ENCODE results near the gene GPR4.
A peak's percentile ranks its signal among the peaks of the same experiment; 100 is the strongest.
"Not testable (repeated sequence)": the region's sequence is repeated elsewhere in the genome, so short reads cannot be mapped to it uniquely, and the experiment has no call there.

The GPR4 gene

DNA sequence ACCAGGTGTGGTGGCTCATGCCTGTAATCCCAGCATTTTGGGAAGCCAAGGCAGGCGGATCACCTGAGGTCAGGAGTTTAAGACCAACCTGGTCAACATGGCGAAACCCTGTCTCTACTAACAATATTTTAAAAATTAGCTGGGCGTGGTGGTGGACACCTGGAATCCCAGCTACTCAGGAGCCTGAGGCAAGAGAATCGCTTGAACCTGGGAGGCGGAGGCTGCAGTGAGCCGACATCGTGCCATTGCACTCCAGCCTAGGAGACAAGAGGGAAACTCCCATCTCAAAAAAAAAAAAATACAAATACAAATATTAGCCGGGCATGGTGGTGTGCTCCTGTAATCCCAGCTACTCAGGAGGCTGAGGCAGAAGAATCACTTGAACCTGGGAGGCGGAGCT, 13.0 kb upstream of the GPR4 start:
- not testable (repeated sequence) for H3K27ac ChIP-seq (ENCODE audit: low read depth, low read length)

GRCh38 chr19:45613926-45614725, 12.1 kb upstream of the GPR4 start:
- Histone ChIP-seq H3K4me3 (ENCODE audit: low read length) (no peak overlapping the region), H3K4me1 (ENCODE audit: control insufficient read depth, insufficient read depth, low read length) (no peaks in the 10 kb centered on the region), H3K9ac (ENCODE audit: low read length) (no peak overlapping the region), H3K27ac (ENCODE audit: low read depth, low read length) (no peak overlapping the region), H3K27me3 (ENCODE audit: control insufficient read depth, insufficient read depth, low read length) (no peaks in the 10 kb centered on the region), H3K36me3 (ENCODE audit: control insufficient read depth, insufficient read depth, low read length) (peaks cover 14% of the 10 kb centered on the region)

More for the DNA sequence above, 13.0 kb upstream of the GPR4 start:
- not testable (repeated sequence) for H3K4me3 ChIP-seq (ENCODE audit: low read length); H3K9ac ChIP-seq (ENCODE audit: low read length); H3K27me3 ChIP-seq (ENCODE audit: control insufficient read depth, insufficient read depth, low read length); H3K4me1 ChIP-seq (ENCODE audit: control insufficient read depth, insufficient read depth, low read length)
- H3K36me3 ChIP-seq (ENCODE audit: control insufficient read depth, insufficient read depth, low read length) = peaks cover 19% of the 10 kb centered on the region

DNA sequence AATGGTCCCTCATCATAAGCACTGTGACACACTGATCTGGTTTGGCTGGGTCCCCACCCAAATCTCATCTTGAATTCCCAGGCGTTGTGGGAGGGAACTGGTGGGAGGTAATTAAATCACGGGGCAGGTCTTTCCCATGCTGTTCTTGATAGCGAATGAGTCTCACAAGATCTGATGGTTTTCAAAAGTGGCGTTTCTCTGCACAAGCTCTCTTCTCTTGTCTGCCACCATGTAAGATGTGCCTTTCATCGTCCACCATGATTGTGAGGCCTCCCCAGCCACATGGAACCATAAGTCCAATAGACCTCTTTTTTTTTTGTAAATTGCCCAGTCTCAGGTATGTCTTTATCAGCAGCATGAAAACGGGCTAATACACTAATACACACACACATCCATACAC, 6.9 kb upstream of the GPR4 start:
- Histone ChIP-seq H3K4me1 (ENCODE audit: control insufficient read depth, insufficient read depth, low read length) (no peaks in the 10 kb centered on the region), H3K27ac (ENCODE audit: low read depth, low read length) (no peak overlapping the region), H3K4me3 (ENCODE audit: low read length) (no peak overlapping the region), H3K36me3 (ENCODE audit: control insufficient read depth, insufficient read depth, low read length) (peaks cover 4% of the 10 kb centered on the region), H3K27me3 (ENCODE audit: control insufficient read depth, insufficient read depth, low read length) (peaks cover 3% of the 10 kb centered on the region), H3K9ac (ENCODE audit: low read length) (no peak overlapping the region)

DNA sequence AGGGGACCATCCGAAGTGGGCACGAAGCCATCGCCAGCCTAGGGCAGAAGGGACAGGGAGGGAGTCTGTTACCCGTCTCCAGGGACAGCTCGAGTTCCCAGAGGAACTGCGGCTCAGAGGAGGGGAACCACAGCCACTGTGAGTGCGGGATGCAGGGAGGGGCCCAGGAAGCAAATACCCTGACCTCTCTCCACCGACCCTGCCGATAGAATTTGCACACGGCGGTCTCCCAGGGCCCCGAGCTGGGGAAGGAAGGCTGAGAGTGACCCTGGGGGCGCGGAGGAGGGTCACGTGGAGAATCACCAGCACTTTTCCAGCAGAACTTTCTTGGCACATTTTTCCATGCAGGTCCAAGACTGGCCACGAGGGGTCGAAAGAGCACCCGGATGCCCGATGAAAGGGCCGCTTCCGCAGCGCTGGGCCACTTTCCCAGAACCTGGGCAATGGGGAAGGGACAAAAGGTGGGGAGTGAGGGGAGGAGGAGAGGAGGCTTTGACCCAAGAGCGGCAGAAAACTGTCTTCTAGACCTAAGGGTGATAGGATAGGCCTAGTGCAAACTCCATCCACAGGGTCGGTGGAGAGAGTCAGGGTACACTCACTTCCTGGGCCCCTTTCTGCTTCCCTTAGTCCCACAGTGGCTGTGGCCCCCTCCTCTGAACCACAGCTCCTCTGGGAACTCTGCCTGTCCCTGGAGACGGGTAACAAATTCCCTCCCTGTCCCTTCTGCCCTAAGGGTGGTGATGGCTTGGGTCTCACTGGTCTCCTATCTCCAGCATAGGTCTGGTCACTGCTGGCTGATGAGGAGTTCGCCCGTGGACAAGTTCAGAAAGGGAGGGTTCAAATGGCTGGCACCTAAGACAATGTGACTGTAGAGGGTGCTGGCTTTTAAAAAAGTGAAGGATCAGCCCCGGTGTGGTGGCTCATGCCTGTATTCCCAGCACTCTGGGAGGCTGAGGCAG, 5.3 kb upstream of the GPR4 start:
- no peaks in the 10 kb centered on the region for H3K36me3 ChIP-seq (ENCODE audit: control insufficient read depth, insufficient read depth, low read length)
- H3K9ac ChIP-seq (ENCODE audit: low read length) = no peak overlapping the region
- peaks cover 3% of the 10 kb centered on the region for H3K27me3 ChIP-seq (ENCODE audit: control insufficient read depth, insufficient read depth, low read length)
- no peak overlapping the region for H3K27ac ChIP-seq (ENCODE audit: low read depth, low read length)
- no peaks in the 10 kb centered on the region for H3K4me1 ChIP-seq (ENCODE audit: control insufficient read depth, insufficient read depth, low read length)
- peak overlapping the region; percentile 54 for H3K4me3 ChIP-seq (ENCODE audit: low read length)

DNA sequence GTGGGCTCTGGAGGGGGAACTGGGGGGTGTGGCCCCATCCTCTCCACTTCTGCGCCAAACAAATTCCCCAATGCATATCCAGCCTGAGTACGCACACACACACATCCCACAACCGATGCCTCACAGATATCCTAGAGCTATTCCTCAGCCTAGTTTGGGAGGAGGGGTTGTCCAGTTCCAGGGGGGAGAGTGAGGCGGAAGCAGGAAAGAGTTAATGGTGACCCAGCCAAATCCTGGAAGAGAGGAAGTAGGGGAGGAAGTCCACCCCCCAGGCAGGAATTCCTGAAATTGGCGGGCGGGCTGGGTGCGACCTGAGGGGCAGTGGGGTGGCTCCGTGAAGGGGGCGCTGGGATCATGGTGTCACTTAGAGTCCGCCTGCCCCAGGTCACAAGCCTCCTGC, 897 bp downstream of the GPR4 start:
- no peak overlapping the region for H3K4me3 ChIP-seq (ENCODE audit: low read length)
- H3K36me3 ChIP-seq (ENCODE audit: control insufficient read depth, insufficient read depth, low read length) = no peaks in the 10 kb centered on the region
- H3K27me3 ChIP-seq (ENCODE audit: control insufficient read depth, insufficient read depth, low read length) = peaks cover 29% of the 10 kb centered on the region
- no peaks in the 10 kb centered on the region for H3K4me1 ChIP-seq (ENCODE audit: control insufficient read depth, insufficient read depth, low read length)
- H3K27ac ChIP-seq (ENCODE audit: low read depth, low read length) = no peak overlapping the region
- H3K9ac ChIP-seq (ENCODE audit: low read length) = no peak overlapping the region

- H3K9ac ChIP-seq (ENCODE audit: low read length) = no peak overlapping the region
- no peaks in the 10 kb centered on the region for H3K36me3 ChIP-seq (ENCODE audit: control insufficient read depth, insufficient read depth, low read length)
- H3K27me3 ChIP-seq (ENCODE audit: control insufficient read depth, insufficient read depth, low read length) = peaks cover 29% of the 10 kb centered on the region
- no peak overlapping the region for H3K4me3 ChIP-seq (ENCODE audit: low read length)
- H3K4me1 ChIP-seq (ENCODE audit: control insufficient read depth, insufficient read depth, low read length) = no peaks in the 10 kb centered on the region
- no peak overlapping the region for H3K27ac ChIP-seq (ENCODE audit: low read depth, low read length)
Observed at GRCh38 chr19:45600340-45600885, 1.6 kb downstream of the GPR4 start.

- H3K9ac ChIP-seq (ENCODE audit: low read length) = no peak overlapping the region
- peaks cover 29% of the 10 kb centered on the region for H3K27me3 ChIP-seq (ENCODE audit: control insufficient read depth, insufficient read depth, low read length)
- H3K27ac ChIP-seq (ENCODE audit: low read depth, low read length) = no peak overlapping the region
- H3K4me3 ChIP-seq (ENCODE audit: low read length) = no peak overlapping the region
- no peaks in the 10 kb centered on the region for H3K4me1 ChIP-seq (ENCODE audit: control insufficient read depth, insufficient read depth, low read length)
- H3K36me3 ChIP-seq (ENCODE audit: control insufficient read depth, insufficient read depth, low read length) = no peaks in the 10 kb centered on the region
Observed at GRCh38 chr19:45599286-45599685, 2.7 kb downstream of the GPR4 start.

GRCh38 chr19:45598267-45599001, 3.6 kb downstream of the GPR4 start:
- H3K27me3 ChIP-seq (ENCODE audit: control insufficient read depth, insufficient read depth, low read length) = peaks cover 29% of the 10 kb centered on the region
- no peak overlapping the region for H3K4me3 ChIP-seq (ENCODE audit: low read length)
- H3K9ac ChIP-seq (ENCODE audit: low read length) = no peak overlapping the region
- no peak overlapping the region for H3K27ac ChIP-seq (ENCODE audit: low read depth, low read length)
- no peaks in the 10 kb centered on the region for H3K36me3 ChIP-seq (ENCODE audit: control insufficient read depth, insufficient read depth, low read length)
- H3K4me1 ChIP-seq (ENCODE audit: control insufficient read depth, insufficient read depth, low read length) = no peaks in the 10 kb centered on the region

- Histone ChIP-seq H3K4me1 (ENCODE audit: control insufficient read depth, insufficient read depth, low read length) (no peaks in the 10 kb centered on the region), H3K27me3 (ENCODE audit: control insufficient read depth, insufficient read depth, low read length) (peaks cover 29% of the 10 kb centered on the region), H3K4me3 (ENCODE audit: low read length) (no peak overlapping the region), H3K27ac (ENCODE audit: low read depth, low read length) (no peak overlapping the region), H3K9ac (ENCODE audit: low read length) (no peak overlapping the region), H3K36me3 (ENCODE audit: control insufficient read depth, insufficient read depth, low read length) (no peaks in the 10 kb centered on the region)
Observed at GRCh38 chr19:45597425-45598111, 4.4 kb downstream of the GPR4 start.

DNA sequence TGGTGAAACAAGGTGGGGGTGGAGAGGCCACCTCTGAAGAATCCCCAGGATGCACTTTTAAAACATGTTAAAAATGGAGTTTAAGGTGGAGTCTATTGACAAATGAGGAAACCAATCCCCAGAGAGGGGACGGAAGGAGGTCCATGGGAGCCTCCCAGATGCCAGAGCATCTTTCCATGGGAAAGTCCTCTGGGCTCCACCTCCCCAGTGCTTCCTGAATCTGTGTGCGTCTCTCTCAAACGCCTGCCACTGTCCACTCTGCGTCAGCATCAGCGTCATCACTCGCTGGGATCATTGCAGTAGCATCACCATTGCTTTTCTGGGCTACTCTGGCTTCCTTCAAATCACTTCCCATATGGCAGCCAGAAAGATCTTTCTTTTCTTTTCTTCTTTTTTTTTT, 6.2 kb downstream of the GPR4 start:
- no peak overlapping the region for H3K4me3 ChIP-seq (ENCODE audit: low read length)
- H3K27ac ChIP-seq (ENCODE audit: low read depth, low read length) = no peak overlapping the region
- no peaks in the 10 kb centered on the region for H3K36me3 ChIP-seq (ENCODE audit: control insufficient read depth, insufficient read depth, low read length)
- no peak overlapping the region for H3K9ac ChIP-seq (ENCODE audit: low read length)
- peaks cover 26% of the 10 kb centered on the region for H3K27me3 ChIP-seq (ENCODE audit: control insufficient read depth, insufficient read depth, low read length)
- no peaks in the 10 kb centered on the region for H3K4me1 ChIP-seq (ENCODE audit: control insufficient read depth, insufficient read depth, low read length)

- no peaks in the 10 kb centered on the region for H3K4me1 ChIP-seq (ENCODE audit: control insufficient read depth, insufficient read depth, low read length)
- H3K4me3 ChIP-seq (ENCODE audit: low read length) = no peak overlapping the region
- H3K36me3 ChIP-seq (ENCODE audit: control insufficient read depth, insufficient read depth, low read length) = no peaks in the 10 kb centered on the region
- peaks cover 17% of the 10 kb centered on the region for H3K27me3 ChIP-seq (ENCODE audit: control insufficient read depth, insufficient read depth, low read length)
- no peak overlapping the region for H3K27ac ChIP-seq (ENCODE audit: low read depth, low read length)
- H3K9ac ChIP-seq (ENCODE audit: low read length) = no peak overlapping the region
Observed at GRCh38 chr19:45593520-45593919, 8.5 kb downstream of the GPR4 start.
